Erythroblast (primary cell): Measurements from ENCODE around the gene LRRC43.

Source experiments
- GATA1 ChIP-seq: IDR thresholded peaks from 2 replicates; pipeline ENCODE4 v1.6.1; 2011; ENCODE audit warnings: low read depth, mild to moderate bottlenecking, control low read depth, low read length, moderate library complexity
- POLR2A ChIP-seq: IDR thresholded peaks from 2 replicates; pipeline ENCODE4 v1.6.1; 2011; ENCODE audit warnings: mild to moderate bottlenecking, low read length

- TF ChIP-seq POLR2A (no peak), GATA1 (no peak)
Observed at GRCh38 chr12:122158700-122159285, 24.1 kb upstream of the LRRC43 start.
